Ectodermal cell (in vitro differentiated cells): ENCODE results near the gene USP38.

Source experiments
- H3K27ac ChIP-seq: 2 replicates; pipeline ENCODE4 v1.7.0; 2013; ENCODE audit warnings: mild to moderate bottlenecking, low read depth, low read length; ENCODE audit not compliant: insufficient read depth, poor library complexity, severe bottlenecking
- H3K27me3 ChIP-seq: 2 replicates; pipeline ENCODE4 v1.7.0; 2013; ENCODE audit warnings: mild to moderate bottlenecking, low read length; ENCODE audit not compliant: insufficient read depth, control insufficient read depth, poor library complexity, severe bottlenecking
- H3K36me3 ChIP-seq: one replicate; pipeline ENCODE4 v1.7.0; 2013; ENCODE audit warnings: low read length; ENCODE audit not compliant: control insufficient read depth, insufficient read depth
- H3K4me1 ChIP-seq: one replicate; pipeline ENCODE4 v1.7.0; 2013; ENCODE audit warnings: low read length; ENCODE audit not compliant: control insufficient read depth, insufficient read depth
- H3K4me3 ChIP-seq: 2 replicates; pipeline ENCODE4 v1.7.0; 2013; ENCODE audit warnings: low read depth, low read length, control low read depth; ENCODE audit not compliant: insufficient read depth
- H3K9me3 ChIP-seq: 2 replicates; pipeline ENCODE4 v1.7.0; 2013; ENCODE audit warnings: mild to moderate bottlenecking, low read length, moderate library complexity; ENCODE audit not compliant: control insufficient read depth
- WGBS, 2 experiments: methylation state at CpG; one replicate each; pipeline ENCODE4 v1.1.7; 2013; ENCODE audit warnings: missing lambda C conversion rate in 2 of 2; 5-methylcytosine and 5-hydroxymethylcytosine counted together

USP38 gene

GRCh38 chr4:143185253-143186107 is 763 bp downstream of the USP38 start:
- no peaks in the 10 kb centered on the region for H3K27me3 ChIP-seq
- peaks cover 5% of the 10 kb centered on the region for H3K4me1 ChIP-seq
- peaks cover 3% of the 10 kb centered on the region for H3K36me3 ChIP-seq
- 1 to 2% methylated on average over 50 of the region's 50 CpGs for WGBS, 2 experiments
- peak overlapping the region; percentile 98 for H3K4me3 ChIP-seq
- peak overlapping the region; percentile 71 for H3K27ac ChIP-seq
- no peaks in the 10 kb centered on the region for H3K9me3 ChIP-seq

GRCh38 chr4:143186212-143186611 is 1.5 kb downstream of the USP38 start:
- Histone ChIP-seq H3K36me3 (peaks cover 3% of the 10 kb centered on the region), H3K4me1 (peaks cover 5% of the 10 kb centered on the region), H3K4me3 (peak overlapping the region; percentile 98), H3K27ac (no peak overlapping the region), H3K9me3 (no peaks in the 10 kb centered on the region), H3K27me3 (no peaks in the 10 kb centered on the region)
- 6 to 10% methylated on average over 6 of the region's 6 CpGs for WGBS, 2 experiments

GRCh38 chr4:143186649-143187048 is 1.9 kb downstream of the USP38 start:
- Histone ChIP-seq H3K9me3 (no peaks in the 10 kb centered on the region), H3K27ac (no peak overlapping the region), H3K4me3 (peak overlapping the region; percentile 98), H3K27me3 (no peaks in the 10 kb centered on the region), H3K4me1 (peaks cover 5% of the 10 kb centered on the region), H3K36me3 (peaks cover 3% of the 10 kb centered on the region)
- WGBS, 2 experiments: 22 to 24% methylated on average over 7 of the region's 7 CpGs

- 87 to 100% methylated on average over 1 to 3 of the region's 3 CpGs for WGBS, 2 experiments
- H3K27ac ChIP-seq: no peak overlapping the region
- H3K36me3 ChIP-seq: peaks cover 3% of the 10 kb centered on the region
- H3K27me3 ChIP-seq: no peaks in the 10 kb centered on the region
- no peak overlapping the region for H3K4me3 ChIP-seq
- no peaks in the 10 kb centered on the region for H3K9me3 ChIP-seq
- peaks cover 5% of the 10 kb centered on the region for H3K4me1 ChIP-seq
Observed at GRCh38 chr4:143188136-143189088, 3.7 kb downstream of the USP38 start.

- no peaks in the 10 kb centered on the region for H3K27me3 ChIP-seq
- H3K9me3 ChIP-seq: no peaks in the 10 kb centered on the region
- H3K4me1 ChIP-seq: no peaks in the 10 kb centered on the region
- 84 to 85% methylated on average over 4 of the region's 4 CpGs for WGBS, 2 experiments
- H3K36me3 ChIP-seq: peaks cover 3% of the 10 kb centered on the region
- no peak overlapping the region for H3K27ac ChIP-seq
- no peak overlapping the region for H3K4me3 ChIP-seq
Observed at GRCh38 chr4:143189528-143189927, 4.8 kb downstream of the USP38 start.

GRCh38 chr4:143195581-143195980 is 10.9 kb downstream of the USP38 start:
- Histone ChIP-seq H3K9me3 (no peaks in the 10 kb centered on the region), H3K4me1 (no peaks in the 10 kb centered on the region), H3K27me3 (no peaks in the 10 kb centered on the region), H3K4me3 (no peak overlapping the region), H3K36me3 (peaks cover 17% of the 10 kb centered on the region), H3K27ac (no peak overlapping the region)

- Histone ChIP-seq H3K36me3 (peaks cover 17% of the 10 kb centered on the region), H3K27me3 (no peaks in the 10 kb centered on the region)
- WGBS, 2 experiments: 92 to 94% methylated on average over 2 of the region's 2 CpGs
Observed at GRCh38 chr4:143196323-143196722, 11.6 kb downstream of the USP38 start.

GRCh38 chr4:143199503-143199902 is 14.8 kb downstream of the USP38 start:
- Histone ChIP-seq H3K27me3 (no peaks in the 10 kb centered on the region), H3K4me3 (no peak overlapping the region), H3K36me3 (peaks cover 17% of the 10 kb centered on the region), H3K9me3 (no peaks in the 10 kb centered on the region), H3K4me1 (no peaks in the 10 kb centered on the region), H3K27ac (no peak overlapping the region)
- 88 to 97% methylated on average over 2 of the region's 2 CpGs for WGBS, 2 experiments

More at GRCh38 chr4:143196323-143196722, 11.6 kb downstream of the USP38 start:
- Histone ChIP-seq H3K4me1 (no peaks in the 10 kb centered on the region), H3K9me3 (no peaks in the 10 kb centered on the region), H3K4me3 (no peak overlapping the region), H3K27ac (no peak overlapping the region)

GRCh38 chr4:143202824-143203223 is 18.1 kb downstream of the USP38 start:
- Histone ChIP-seq H3K4me1 (no peaks in the 10 kb centered on the region), H3K27ac (no peak overlapping the region), H3K36me3 (peaks cover 3% of the 10 kb centered on the region), H3K9me3 (no peaks in the 10 kb centered on the region), H3K27me3 (no peaks in the 10 kb centered on the region), H3K4me3 (no peak overlapping the region)
- WGBS, 2 experiments: 100% methylated on average over 1 of the region's 1 CpG; no CpG with 5 or more reads in 1 of the 2 experiments

- H3K4me1 ChIP-seq: no peaks in the 10 kb centered on the region
- no peak overlapping the region for H3K27ac ChIP-seq
- H3K9me3 ChIP-seq: no peaks in the 10 kb centered on the region
- no peak overlapping the region for H3K4me3 ChIP-seq
- H3K27me3 ChIP-seq: no peaks in the 10 kb centered on the region
- WGBS, 2 experiments: no CpG with 5 or more reads among the region's 1 CpG
- peaks cover 3% of the 10 kb centered on the region for H3K36me3 ChIP-seq
Observed at GRCh38 chr4:143203577-143203976, 18.9 kb downstream of the USP38 start.
